Left ventricle myocardium inferior (tissue), 1 donor: ENCODE data around the gene HHAT. TPM values are rescaled to one million over a fixed set of nuclear protein-coding genes. Genes with fewer than 3 reads are reported as not detected.

ENCODE experiments used
- DNase-seq: peaks from one replicate; pipeline ENCODE4 v3.0.0-alpha.2; 2020
- H3K27ac ChIP-seq: fragments of 200-600 bp; replicated peaks from 2 replicates; pipeline ENCODE4 v1.8.0; 2021
- H3K27me3 ChIP-seq: fragments of 200-600 bp; 2 replicates; pipeline ENCODE4 v1.8.0; 2021; ENCODE audit warnings: low read depth
- H3K36me3 ChIP-seq: fragments of 200-600 bp; 2 replicates; pipeline ENCODE4 v1.8.0; 2021
- H3K4me1 ChIP-seq: fragments of 200-600 bp; 2 replicates; pipeline ENCODE4 v1.8.0; 2021
- H3K4me3 ChIP-seq: fragments of 200-600 bp; 2 replicates; pipeline ENCODE4 v1.8.0; 2021; ENCODE audit warnings: mild to moderate bottlenecking, moderate library complexity
- H3K9me3 ChIP-seq: fragments of 200-600 bp; replicated peaks from 2 replicates; pipeline ENCODE4 v1.8.0; 2021
- CTCF ChIP-seq: fragments of 200-600 bp; IDR thresholded peaks from 2 replicates; pipeline ENCODE4 v1.8.0; 2021; ENCODE audit warnings: antibody characterized with exemption, mild to moderate bottlenecking, borderline replicate concordance
- intact Hi-C: fragments of 100-400 bp; cut with micrococcal nuclease; formaldehyde crosslinking; loops from one replicate; pipeline ENCODE4 v1.11.0; 2022
- long read RNA-seq: library from polyadenylated mRNA; unstranded; transcript quantifications from one replicate; pipeline ENCODE4 v2.0.0, GENCODE V29; 2021
- total RNA-seq: library from RNA; stranded (reverse); fragmentation: NEBNext Ultra II Directional; extraction: Animal tissue kit (Norgen Biotek cat#: 25700); gene quantifications from one replicate; pipeline ENCODE4 v1.2.1, GENCODE V29; 2021
- donor health status: DM: no; HTN: yes; CAD: no; lungs with severe emphysema.

The HHAT gene
- total RNA-seq, result 2.1 TPM
- long read RNA-seq, partial matches to known transcripts, result 1 of 4 reads
- long read RNA-seq, other reads (novel, unspliced or antisense), result 0 of 4 reads

GRCh38 chr1:210328746-210329503, at the start of gene HHAT:
TSS of gene HHAT (plus strand) at chr1:210328902. CDS start at chr1:210348976, 20,074 bp downstream.
- no peaks in the 10 kb centered on the region for H3K36me3 ChIP-seq
- no peaks in the 10 kb centered on the region for H3K27me3 ChIP-seq
- peak; percentile 90 for DNase-seq
- H3K9me3 ChIP-seq, result peaks cover 20% of the 10 kb centered on the region
- peak within 1 kb of the TSS; percentile 75 for H3K4me3 ChIP-seq
- peak; percentile 48 for TF ChIP-seq CTCF
- intact Hi-C loops, result no loop called here
- H3K4me1 ChIP-seq, result peaks cover 43% of the 10 kb centered on the region
- peak within 1 kb of the TSS; percentile 96 for H3K27ac ChIP-seq

DNA sequence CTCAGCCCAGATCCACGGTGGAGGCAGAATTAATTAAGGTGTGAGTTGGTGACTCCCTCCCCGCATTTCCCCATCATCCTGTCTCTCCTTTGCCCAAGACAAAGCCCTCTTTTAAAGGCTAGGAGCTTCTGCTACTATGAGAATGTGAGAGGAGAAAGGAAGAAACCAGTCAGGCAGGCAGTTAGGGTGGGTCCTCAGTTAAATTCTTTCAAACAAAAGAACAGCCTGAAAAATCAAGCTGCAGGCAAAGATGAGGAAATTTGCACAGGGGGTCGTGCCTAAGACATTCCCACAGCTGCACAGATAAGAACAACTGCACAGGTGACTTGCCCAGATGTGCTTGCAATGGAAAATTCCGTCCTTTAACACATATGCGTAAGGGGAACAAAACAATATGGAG, 48.5 kb upstream of the HHAT start:
- Histone ChIP-seq H3K9me3 (peaks cover 34% of the 10 kb centered on the region), H3K36me3 (no peaks in the 10 kb centered on the region)
- intact Hi-C loops, result no loop called here

DNA sequence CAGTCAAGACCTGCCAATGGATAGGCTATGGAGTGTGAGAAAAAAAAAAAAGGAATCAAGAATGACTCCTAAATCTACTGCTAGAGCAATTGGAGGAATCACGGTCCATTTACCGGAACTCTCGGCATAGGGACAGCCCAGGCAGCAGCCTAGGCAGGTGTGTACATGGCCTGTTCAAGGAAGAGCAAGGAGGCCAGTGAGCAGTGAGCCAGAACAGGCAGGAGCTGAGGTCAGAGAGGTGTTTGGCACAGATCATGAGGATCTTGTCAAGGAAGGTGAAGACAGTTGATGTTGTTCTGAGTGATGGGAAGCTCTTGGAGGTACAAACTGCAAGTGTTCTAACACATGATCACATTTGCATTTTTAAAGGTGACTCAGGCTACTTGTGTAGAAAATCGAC, 40.6 kb upstream of the HHAT start:
- Histone ChIP-seq H3K9me3 (no peaks in the 10 kb centered on the region), H3K36me3 (no peaks in the 10 kb centered on the region), H3K4me3 (no peak overlapping the region), H3K27ac (no peak overlapping the region), H3K4me1 (peaks cover 21% of the 10 kb centered on the region), H3K27me3 (peaks cover 6% of the 10 kb centered on the region)
- TF ChIP-seq CTCF, result no peak
- intact Hi-C loops, result no loop called here
- DNase-seq, result no peak

More for the DNA sequence above, 48.5 kb upstream of the HHAT start:
- Histone ChIP-seq H3K27ac (no peak overlapping the region), H3K27me3 (peaks cover 3% of the 10 kb centered on the region), H3K4me3 (no peak overlapping the region), H3K4me1 (no peaks in the 10 kb centered on the region)
- TF ChIP-seq CTCF, result no peak
- no peak for DNase-seq

- Histone ChIP-seq H3K27me3 (peaks cover 6% of the 10 kb centered on the region), H3K27ac (no peak overlapping the region), H3K4me1 (peaks cover 32% of the 10 kb centered on the region), H3K4me3 (no peak overlapping the region), H3K36me3 (no peaks in the 10 kb centered on the region), H3K9me3 (no peaks in the 10 kb centered on the region)
- no peak for TF ChIP-seq CTCF
- intact Hi-C loops, result no loop called here
- DNase-seq, result no peak
Observed at GRCh38 chr1:210289248-210289647, 39.5 kb upstream of the HHAT start.

- Histone ChIP-seq H3K27ac (peak overlapping the region; percentile 75), H3K27me3 (peaks cover 6% of the 10 kb centered on the region)
- intact Hi-C loops, result loop anchor here (10.0 kb wide), 1 partner anchor 56 kb away; the partner anchor contains the start of gene SERTAD4
Observed at GRCh38 chr1:210291081-210291764, 37.5 kb upstream of the HHAT start.

More at GRCh38 chr1:210291081-210291764, 37.5 kb upstream of the HHAT start:
- H3K4me1 ChIP-seq, result peaks cover 52% of the 10 kb centered on the region
- H3K9me3 ChIP-seq, result no peaks in the 10 kb centered on the region
- no peak for TF ChIP-seq CTCF
- no peaks in the 10 kb centered on the region for H3K36me3 ChIP-seq
- no peak for DNase-seq
- no peak overlapping the region for H3K4me3 ChIP-seq
